ENCODE results near the gene PRAME.

- TF ChIP-seq, protein P1, sequence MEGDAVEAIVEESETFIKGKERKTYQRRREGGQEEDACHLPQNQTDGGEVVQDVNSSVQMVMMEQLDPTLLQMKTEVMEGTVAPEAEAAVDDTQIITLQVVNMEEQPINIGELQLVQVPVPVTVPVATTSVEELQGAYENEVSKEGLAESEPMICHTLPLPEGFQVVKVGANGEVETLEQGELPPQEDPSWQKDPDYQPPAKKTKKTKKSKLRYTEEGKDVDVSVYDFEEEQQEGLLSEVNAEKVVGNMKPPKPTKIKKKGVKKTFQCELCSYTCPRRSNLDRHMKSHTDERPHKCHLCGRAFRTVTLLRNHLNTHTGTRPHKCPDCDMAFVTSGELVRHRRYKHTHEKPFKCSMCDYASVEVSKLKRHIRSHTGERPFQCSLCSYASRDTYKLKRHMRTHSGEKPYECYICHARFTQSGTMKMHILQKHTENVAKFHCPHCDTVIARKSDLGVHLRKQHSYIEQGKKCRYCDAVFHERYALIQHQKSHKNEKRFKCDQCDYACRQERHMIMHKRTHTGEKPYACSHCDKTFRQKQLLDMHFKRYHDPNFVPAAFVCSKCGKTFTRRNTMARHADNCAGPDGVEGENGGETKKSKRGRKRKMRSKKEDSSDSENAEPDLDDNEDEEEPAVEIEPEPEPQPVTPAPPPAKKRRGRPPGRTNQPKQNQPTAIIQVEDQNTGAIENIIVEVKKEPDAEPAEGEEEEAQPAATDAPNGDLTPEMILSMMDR (IDR thresholded peaks at IDR 0.05; ENCODE audit: insufficient read depth, low read depth, low read length), result no peak
- no peak for TF ChIP-seq EZH2 (IDR thresholded peaks at IDR 0.05; ENCODE audit: insufficient read depth, low read length)
These were observed 39.5 kb downstream of the PRAME start for GRCh38 chr22:22519591-22519990.

Measured in astrocyte (in vitro differentiated cells and primary cell).